ENCODE measurements around the gene PNRC1.

DNA sequence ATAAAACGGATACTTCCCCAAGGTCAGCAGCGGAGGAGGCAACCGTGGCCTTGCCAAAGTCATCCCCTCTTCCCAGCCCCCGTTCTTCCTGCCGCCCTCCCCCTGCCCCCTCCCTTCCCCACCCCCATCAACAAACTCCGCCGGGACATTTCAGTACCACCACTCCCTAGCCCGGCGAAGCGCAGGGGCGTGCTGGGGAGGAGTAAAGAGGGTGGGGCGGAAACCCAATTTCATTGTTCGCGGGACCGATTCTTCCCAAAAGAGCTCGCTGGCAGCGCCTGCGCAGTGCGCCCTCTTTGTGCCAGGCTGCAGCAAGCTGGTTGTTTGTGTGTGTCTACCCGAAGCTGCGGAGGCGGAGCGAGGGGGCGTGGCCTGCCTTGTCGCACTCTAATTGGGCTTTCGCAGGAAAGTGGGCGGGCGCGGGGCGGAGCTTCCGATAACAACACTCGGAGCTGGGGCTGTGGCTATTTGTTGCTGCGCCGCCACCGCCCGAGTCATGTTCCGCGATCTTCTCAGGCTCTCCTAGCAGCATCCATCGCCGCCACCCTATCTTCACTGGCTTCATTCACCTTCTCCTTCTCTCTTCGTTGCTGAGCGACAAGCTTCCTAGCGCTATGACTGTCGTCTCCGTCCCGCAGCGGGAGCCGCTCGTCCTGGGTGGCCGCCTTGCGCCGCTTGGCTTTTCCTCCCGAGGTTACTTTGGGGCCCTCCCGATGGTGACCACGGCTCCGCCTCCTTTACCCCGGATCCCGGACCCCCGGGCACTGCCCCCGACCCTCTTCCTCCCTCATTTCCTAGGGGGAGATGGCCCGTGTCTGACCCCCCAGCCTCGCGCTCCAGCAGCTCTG lies at the start of gene PNRC1:
- TF ChIP-seq CTCF (IDR thresholded peaks at IDR 0.05; ENCODE audit: insufficient read depth, low read depth, low read length) (no peak), EZH2 (IDR thresholded peaks at IDR 0.05; ENCODE audit: insufficient read depth, low read length) (no peak)

All from astrocyte (in vitro differentiated cells and primary cell).